ENCODE results near the gene MTHFSD.

Gene MTHFSD

DNA sequence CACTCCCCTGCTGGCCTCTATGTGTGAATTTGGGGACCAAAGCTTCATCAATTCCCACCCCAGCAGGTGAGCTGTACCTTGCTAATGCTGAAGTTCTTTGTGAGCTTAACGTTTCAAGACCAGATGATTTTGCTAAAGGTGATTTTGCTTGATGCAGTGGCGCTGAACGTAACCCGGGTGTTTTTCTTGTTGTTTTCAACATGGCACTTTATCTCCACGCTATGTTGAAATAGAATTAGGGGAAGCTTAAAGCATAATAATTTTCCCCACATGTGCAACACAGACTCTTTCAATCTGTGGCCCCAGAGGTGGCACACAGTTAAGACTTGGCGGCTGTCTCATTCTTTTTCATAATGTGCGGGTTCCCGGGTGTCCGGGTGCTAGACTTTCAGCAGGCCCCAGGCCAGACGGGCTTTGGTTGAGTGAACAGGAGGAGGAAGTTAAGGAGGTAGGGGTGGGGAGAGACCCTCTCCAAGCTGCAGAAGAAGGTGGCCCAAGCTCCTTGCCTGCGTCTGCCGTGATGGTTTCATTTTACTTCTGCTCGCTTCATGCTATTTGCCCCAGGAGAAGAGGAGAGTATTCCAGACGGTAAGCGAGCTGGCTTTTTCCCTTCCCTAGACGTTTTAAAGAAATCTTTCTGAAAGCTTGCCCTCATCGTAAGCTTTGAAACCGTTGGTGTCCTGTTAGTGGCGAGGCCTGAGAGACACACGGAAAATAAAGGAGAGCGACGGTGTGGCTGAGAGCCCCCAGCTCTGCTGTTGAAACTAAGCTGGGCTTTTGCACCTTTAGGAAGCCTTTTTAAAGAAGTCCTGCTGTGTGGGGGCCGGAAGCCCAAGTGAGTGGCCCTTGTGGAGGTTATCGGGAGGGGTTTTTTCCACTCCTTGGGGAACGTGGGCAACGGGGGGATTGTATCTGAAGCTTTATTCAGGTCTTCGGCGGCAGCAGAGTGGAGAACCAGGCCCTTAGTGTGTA lies 15.8 kb upstream of the MTHFSD start:
- DNase-seq (ENCODE audit: low spot score), result no peak

DNA sequence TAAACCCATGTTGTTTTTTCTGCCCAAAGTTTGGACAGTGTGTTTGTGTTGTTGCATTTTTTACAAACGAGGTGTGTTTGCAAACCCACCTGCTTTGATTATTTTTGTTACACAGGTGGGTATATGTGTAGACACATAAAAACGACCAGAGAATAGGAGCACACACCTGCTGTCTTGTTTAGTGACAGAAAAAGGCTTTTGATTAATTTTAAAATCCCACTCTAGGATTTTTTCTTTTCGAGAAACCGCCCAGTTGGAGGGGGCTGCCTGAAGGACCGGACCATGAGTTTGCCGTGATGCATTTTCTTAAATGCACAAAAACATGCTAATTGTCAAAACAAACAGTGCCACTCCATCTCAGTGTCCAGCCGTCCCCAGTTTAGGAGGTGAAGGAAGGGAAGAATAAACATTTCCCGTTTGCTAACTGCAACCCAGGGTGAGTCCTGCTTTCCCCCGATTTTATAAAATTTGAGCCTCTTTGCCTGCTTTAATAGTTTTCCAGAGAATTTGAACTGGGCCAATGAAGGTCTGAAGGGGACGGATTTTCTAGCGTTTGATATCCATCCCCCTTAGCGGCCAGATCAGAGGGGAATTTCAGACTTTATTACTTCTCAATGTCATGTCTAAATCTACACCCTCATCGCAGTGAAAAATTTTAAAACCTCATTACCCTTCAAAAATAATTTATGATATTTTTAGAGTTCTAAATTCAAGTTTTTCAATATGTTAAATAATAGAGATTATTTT lies 14.8 kb upstream of the MTHFSD start:
- no peak for DNase-seq (ENCODE audit: low spot score)

DNA sequence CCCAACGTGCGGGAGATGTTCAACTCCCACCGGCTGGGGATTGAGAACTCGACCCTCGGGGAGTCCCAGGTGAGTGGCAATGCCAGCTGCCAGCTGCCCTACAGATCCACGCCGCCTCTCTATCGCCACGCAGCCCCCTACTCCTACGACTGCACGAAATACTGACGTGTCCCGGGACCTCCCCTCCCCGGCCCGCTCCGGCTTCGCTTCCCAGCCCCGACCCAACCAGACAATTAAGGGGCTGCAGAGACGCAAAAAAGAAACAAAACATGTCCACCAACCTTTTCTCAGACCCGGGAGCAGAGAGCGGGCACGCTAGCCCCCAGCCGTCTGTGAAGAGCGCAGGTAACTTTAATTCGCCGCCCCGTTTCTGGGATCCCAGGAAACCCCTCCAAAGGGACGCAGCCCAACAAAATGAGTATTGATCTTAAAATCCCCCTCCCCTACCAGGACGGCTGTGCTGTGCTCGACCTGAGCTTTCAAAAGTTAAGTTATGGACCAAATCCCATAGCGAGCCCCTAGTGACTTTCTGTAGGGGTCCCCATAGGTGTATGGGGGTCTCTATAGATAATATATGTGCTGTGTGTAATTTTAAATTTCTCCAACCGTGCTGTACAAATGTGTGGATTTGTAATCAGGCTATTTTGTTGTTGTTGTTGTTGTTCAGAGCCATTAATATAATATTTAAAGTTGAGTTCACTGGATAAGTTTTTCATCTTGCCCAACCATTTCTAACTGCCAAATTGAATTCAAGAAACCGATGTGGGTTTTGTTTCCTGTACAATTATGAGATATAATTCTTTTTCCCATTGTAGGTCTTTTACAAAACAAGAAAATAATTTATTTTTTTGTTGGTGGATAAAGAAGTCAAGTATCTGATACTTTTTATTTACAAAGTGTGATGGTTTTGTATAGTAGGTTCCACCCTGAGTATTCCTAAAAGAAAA lies 13.9 kb upstream of the MTHFSD start:
- DNase-seq (ENCODE audit: low spot score), result no peak

DNA sequence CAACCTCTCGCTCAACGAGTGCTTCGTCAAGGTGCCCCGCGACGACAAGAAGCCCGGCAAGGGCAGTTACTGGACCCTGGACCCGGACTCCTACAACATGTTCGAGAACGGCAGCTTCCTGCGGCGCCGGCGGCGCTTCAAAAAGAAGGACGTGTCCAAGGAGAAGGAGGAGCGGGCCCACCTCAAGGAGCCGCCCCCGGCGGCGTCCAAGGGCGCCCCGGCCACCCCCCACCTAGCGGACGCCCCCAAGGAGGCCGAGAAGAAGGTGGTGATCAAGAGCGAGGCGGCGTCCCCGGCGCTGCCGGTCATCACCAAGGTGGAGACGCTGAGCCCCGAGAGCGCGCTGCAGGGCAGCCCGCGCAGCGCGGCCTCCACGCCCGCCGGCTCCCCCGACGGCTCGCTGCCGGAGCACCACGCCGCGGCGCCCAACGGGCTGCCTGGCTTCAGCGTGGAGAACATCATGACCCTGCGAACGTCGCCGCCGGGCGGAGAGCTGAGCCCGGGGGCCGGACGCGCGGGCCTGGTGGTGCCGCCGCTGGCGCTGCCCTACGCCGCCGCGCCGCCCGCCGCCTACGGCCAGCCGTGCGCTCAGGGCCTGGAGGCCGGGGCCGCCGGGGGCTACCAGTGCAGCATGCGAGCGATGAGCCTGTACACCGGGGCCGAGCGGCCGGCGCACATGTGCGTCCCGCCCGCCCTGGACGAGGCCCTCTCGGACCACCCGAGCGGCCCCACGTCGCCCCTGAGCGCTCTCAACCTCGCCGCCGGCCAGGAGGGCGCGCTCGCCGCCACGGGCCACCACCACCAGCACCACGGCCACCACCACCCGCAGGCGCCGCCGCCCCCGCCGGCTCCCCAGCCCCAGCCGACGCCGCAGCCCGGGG lies 12.9 kb upstream of the MTHFSD start:
- DNase-seq (ENCODE audit: low spot score), result no peak

DNA sequence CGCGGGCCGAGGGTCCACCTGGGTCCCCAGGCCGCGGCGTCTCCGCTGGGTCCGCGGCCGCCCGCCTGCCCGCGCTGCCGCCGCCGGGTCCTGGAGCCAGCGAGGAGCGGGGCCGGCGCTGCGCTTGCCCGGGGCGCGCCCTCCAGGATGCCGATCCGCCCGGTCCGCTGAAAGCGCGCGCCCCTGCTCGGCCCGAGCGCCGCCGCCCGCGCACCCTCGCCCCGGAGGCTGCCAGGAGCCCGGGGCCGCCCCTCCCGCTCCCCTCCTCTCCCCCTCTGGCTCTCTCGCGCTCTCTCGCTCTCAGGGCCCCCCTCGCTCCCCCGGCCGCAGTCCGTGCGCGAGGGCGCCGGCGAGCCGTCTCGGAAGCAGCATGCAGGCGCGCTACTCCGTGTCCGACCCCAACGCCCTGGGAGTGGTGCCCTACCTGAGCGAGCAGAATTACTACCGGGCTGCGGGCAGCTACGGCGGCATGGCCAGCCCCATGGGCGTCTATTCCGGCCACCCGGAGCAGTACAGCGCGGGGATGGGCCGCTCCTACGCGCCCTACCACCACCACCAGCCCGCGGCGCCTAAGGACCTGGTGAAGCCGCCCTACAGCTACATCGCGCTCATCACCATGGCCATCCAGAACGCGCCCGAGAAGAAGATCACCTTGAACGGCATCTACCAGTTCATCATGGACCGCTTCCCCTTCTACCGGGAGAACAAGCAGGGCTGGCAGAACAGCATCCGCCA lies 12.1 kb upstream of the MTHFSD start:
- no peak for DNase-seq (ENCODE audit: low spot score)

DNA sequence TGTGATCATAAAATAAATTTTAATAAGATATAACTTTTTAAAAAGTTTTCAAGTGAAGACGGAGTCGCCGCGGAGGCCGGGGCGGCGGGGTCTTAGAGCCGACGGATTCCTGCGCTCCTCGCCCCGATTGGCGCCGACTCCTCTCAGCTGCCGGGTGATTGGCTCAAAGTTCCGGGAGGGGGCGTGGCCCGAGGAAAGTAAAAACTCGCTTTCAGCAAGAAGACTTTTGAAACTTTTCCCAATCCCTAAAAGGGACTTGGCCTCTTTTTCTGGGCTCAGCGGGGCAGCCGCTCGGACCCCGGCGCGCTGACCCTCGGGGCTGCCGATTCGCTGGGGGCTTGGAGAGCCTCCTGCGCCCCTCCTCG lies 11.5 kb upstream of the MTHFSD start, which contains the start of gene FOXC2:
Gene FOXC2, plus strand, starts transcription at position 229 of the 365 bp plus-strand sequence. CDS start 507 bp downstream, outside the sequence.
- peak; percentile 40 for DNase-seq (ENCODE audit: low spot score)

DNA sequence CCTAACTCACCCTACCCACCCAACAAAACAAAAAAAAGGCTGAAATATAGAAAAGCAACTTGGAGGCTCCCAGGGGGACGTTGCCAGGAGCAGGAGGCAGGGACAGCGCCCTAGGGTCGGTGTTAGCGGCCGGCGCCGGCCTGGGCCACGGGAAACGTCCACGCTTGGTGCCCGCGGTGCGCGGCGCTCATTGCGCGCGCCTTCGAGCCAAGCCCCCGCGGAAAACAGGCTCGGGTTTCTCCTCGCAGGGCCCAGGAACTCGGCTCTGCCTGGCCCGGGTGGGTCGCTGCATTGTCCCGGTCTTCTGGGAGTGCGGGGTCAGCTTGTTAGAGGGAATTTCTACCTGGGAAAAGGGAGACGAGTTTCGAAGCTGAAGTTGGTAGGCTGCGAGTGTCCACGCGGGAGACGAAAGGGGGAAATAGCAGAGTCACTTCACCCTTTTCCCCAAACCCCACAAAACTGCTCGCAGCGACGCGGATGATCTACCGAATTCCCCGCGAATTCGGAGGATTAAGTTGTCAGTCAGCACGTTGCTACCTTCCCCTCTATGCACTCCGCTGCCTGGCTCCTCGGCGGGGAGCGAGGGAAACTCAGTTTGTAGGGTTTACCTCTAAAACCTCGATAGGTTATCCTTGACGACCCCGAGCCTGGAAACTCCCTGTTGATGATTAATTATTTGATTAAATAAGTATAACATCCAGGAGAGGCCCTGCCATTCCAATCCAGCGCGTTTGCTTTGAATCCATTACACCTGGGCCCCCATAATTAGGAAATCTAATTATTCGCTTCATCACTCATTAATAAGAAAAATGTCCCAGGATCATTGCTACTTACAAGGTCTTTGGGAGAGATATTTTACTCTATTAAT lies 10.8 kb upstream of the MTHFSD start:
- DNase-seq (ENCODE audit: low spot score), result no peak

DNA sequence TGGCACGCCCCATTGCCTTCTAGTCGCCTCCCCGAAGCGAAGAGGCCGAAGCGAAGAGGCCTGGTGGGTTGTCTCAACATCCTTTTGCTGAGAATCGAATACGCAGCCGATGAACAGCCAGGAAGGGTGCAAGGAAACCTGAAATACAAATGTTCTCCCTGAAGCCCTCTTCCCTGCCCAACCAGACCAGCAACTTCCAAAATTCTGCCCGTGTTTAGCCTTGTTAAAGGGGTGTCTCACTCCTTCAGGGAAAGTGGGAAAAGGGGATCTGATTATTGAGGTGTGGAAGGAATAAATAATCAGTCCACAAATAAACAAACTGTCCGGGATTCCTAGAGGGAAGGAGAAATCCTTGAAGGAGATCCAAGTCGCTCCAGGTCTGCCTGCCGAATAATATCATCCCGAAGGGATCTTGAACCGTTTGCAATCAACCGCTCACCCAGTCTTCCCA lies 10.2 kb upstream of the MTHFSD start:
- no peak for DNase-seq (ENCODE audit: low spot score)

DNA sequence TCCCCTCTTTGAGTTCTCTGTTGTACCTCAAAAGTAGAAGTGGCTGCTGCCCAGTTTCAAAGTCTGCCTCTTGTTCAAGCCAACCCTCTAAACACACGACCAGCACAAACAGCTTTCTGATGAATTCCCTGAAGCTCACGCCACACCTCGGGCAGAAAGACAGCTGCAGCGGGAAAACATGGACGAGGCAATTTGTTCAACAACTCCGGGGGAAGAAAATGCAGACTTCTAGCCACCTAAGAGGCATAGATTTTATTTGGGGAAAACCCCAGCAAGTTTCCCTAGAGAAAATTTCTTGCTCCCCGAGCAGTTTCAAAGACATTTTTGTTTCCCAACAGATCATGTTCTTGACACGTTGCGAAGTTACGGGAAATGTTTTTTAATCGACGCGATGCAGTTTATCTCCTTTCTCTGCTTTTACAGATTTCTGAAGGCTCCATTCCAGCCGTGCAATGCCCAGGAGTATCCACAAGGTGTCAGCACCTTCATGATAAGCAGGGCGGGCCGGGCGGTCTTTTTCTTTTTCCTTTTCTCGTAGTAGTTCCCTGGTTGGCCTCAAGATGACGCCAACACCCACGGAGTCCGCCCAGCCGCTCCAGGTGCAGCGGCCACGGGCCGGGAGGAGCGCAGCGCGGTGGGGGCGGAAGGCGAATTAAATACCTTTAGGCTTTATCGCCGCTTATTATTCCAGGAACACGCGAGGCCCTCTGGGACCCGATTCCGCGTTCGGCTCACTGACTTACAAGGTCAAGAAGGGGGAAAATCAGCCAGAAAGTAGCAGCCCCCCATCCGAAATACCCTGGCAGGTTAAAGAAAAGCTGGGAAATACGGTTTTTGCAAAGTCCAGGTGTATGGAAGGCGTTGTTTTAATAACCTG lies 8.7 kb upstream of the MTHFSD start:
- peak; percentile 89 for DNase-seq (ENCODE audit: low spot score)

DNA sequence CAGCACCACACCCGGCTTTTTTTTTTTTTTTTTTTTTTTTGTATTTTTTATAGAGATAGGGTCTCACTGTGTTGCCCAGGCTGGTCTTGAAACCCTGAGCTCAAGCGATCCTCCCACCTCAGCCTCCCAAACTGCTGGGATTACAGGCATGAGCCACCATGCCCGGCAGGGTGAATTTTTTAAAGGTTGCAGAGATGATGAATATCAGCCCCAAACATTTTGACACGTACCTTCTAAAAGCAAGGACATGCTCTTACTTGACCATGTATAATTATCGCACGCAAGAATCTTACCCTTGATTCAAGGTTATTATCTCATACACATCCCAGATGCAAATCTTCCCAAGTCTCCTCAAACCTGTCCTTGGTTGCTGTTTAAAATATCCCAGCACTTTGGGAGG lies 7.3 kb upstream of the MTHFSD start:
- DNase-seq (ENCODE audit: low spot score), result no peak

DNA sequence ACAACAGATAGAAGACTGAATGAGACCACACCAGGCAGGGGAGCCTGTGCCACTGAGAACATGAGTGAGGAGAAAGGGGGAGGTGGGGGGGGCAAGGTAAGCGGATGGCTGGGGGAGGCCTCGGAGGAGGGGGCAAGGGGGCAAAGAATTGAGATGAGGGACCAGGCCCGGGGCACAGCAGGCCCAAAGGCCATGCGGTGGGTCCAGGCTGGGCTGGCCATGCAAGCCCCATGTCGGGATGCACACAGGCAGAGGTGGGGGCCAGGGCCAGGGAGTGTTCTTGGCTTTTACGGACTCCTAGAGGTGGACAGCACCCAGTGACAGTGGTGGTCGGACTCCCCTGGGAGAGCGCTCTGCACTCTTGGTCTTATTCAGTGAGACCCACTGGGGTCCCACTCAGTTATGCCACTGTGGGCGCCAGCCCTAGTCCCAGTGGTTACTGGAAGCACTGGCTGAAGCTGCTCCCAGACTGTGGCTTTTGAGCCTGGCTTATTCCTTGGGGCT lies 4.8 kb upstream of the MTHFSD start:
- no peak for DNase-seq (ENCODE audit: low spot score)

DNA sequence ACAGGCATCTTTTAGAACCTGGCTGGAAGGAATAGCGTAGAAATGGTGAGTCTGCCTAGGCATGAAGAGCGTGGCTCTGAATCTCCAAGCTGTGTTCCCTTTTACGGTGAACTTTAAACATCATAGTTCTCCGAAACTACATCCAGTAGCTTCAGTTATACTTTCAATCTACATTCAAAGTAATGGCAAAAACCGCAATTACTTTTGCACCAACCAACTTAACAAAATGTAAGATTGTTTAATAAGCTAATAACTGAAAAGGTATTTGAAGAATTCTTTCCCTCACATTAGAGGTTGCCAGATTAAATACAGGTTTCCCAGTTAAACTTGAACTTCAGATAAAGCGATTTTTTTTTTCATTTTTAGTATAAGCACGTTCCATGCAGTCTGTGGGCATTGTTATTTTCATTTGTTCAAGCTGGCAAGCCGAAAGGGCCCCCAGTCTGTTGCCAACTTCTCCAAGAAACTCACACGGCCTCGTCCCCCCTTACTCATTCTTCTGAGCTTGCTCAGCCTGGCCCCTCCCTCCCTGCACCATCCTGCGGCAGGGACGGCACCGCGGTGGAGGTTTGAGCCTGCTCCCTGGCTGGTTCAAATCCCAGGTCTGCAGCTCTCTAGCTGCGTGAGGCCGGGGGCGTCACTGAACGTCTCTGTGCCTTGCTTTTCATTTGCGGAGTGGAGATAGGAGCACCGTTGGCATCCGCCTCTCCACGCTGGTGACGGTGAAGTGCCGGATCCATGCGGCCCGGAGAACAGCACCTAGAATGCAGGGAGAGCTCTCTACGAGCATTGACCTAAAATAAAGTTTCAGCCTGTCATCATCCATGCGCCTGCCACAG lies 3.5 kb upstream of the MTHFSD start:
- DNase-seq (ENCODE audit: low spot score), result no peak

DNA sequence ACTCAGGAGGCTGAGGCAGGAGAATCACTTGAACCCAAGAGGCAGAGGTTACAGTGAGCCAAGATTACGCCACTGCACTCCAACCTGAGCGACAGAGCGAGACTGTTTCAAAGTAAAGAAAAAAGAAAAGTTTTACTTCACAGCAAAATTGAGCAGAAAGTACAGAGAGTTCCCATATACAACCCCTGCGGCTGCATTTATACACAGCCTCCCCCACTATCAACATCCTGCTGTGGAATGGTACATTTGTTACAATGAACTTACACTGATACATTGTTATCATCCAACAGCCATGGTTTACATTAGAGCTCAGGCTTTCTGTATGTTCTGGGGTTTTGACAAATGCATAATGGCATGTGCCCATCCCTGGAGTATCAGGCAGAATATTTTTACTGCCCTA lies 2.6 kb upstream of the MTHFSD start:
- no peak for DNase-seq (ENCODE audit: low spot score)

DNA sequence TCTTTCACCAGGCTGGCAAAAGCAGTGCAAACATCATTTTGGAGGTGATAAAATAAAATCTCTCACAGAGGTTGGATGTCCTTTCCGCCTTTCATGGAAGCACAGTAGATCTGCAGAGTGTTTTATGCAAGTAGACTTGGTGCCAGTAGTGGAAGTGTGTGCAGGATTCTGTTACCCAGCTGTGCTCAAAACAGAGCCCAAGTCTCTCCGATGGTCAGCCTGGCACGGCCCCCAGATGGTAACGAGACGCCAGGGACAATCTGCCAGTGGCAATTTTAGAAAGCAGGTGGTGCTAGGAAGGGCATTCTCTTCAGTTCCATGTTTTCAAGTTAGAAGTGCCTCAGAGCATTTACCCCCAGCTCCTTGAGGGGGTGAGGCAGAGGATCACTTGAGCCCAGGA lies 1.5 kb upstream of the MTHFSD start:
- DNase-seq (ENCODE audit: low spot score), result no peak

DNA sequence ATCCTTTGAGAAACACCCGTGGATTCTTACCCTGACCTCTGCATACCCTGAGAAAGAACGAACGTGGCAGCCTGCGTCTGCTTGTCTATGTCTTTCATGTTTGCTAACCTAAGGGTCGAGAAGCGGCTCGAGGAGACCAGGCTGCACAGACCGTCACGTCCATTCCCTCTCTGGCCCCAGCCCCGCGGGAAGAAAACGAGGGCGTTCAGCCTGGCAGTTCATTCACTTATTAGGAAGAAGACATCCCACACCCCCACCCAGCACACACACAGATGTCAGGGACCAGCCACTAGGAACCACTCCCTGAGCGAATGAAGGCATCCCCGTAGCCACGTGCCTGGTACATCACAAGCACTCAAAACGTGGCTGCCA lies 655 bp upstream of the MTHFSD start:
- no peak for DNase-seq (ENCODE audit: low spot score)

DNA sequence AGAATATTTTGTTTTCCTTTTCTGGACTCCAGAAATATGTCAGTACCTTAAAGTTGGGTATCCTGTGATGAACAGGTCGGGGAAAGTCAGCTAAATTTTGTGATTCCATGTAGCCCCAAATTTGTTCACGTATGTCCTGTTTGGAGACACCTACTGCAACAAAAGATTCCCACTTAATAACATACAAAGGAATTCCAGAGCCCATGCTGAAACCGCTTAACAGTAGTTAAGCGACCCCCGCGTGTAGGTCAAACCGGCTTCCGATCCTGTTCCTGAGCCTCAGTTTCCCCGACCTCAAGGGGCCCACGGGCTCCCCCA lies 477 bp downstream of the MTHFSD start:
- DNase-seq (ENCODE audit: low spot score), result no peak

DNA sequence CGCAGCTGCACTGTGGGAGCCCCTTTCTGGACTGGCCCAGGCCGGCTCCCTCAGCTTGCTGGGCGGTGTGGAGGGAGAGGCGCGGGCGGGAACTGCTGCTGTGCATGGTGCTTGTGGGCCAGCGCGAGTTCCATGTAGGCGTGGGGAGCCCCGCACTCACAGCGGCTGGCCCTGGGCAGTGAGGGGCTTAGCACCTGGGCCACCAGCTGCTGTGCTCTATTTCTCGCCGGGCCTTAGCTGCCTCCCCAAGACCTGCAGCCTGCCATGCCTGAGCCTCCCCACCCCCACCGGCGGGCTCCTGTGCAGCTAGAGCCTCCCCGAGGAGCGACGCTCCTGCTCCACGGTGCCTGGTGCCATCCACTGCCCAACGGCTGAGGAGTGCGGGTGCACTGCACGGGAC lies 1.7 kb downstream of the MTHFSD start:
- no peak for DNase-seq (ENCODE audit: low spot score)

All from activated CD4-positive, alpha-beta T cell treated with anti-CD3 and anti-CD28 coated beads, Interleukin-2, Interleukin-4, amounts not matched to agents 100 ng/mL and 50 ng/mL, durations not matched to agents 16 hours and 8 hours (primary cell).